Loucy (cell line): ENCODE measurements around the gene BACH2.

ENCODE experiments used
- EZH2phosphoT487 ChIP-seq: fragments of 200-600 bp; IDR thresholded peaks from 2 replicates; pipeline ENCODE4 v1.6.1; 2018; ENCODE audit warnings: antibody characterized with exemption, mild to moderate bottlenecking, moderate library complexity, borderline replicate concordance
- TF ChIP-seq, protein P1 (sequence below): fragments of 200-600 bp; sonication (generic); conservative IDR thresholded peaks from 2 replicates; pipeline ENCODE4 v1.5.1; 2014; ENCODE audit warnings: mild to moderate bottlenecking, antibody characterized with exemption, low read length

DNA sequence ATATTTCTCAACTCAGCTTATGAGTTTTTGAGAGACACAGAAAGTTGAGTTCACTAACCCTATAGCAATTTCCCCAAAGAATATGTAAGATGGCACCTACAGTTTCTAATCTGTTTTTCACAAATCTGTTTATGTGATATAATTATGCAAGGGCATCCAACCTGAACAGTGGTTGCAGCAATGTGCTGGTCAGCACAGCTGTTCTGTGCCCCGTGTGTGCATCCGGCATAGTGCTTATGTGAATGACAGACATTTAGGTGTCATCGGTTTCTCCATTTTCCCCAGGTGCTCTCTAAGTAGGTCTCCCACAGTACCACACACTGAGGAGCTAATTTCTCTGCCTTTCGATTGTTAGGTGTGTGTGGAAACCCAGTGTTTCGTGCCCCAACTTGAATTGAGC is 7.7 kb upstream of the BACH2 start:
- TF ChIP-seq, protein P1, sequence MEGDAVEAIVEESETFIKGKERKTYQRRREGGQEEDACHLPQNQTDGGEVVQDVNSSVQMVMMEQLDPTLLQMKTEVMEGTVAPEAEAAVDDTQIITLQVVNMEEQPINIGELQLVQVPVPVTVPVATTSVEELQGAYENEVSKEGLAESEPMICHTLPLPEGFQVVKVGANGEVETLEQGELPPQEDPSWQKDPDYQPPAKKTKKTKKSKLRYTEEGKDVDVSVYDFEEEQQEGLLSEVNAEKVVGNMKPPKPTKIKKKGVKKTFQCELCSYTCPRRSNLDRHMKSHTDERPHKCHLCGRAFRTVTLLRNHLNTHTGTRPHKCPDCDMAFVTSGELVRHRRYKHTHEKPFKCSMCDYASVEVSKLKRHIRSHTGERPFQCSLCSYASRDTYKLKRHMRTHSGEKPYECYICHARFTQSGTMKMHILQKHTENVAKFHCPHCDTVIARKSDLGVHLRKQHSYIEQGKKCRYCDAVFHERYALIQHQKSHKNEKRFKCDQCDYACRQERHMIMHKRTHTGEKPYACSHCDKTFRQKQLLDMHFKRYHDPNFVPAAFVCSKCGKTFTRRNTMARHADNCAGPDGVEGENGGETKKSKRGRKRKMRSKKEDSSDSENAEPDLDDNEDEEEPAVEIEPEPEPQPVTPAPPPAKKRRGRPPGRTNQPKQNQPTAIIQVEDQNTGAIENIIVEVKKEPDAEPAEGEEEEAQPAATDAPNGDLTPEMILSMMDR: no peak
- TF ChIP-seq EZH2phosphoT487: no peak
